KOPT-K1 (cell line): ENCODE data around the gene CDC25A.
"Not testable (repeated sequence)": the region's sequence is repeated elsewhere in the genome, so short reads cannot be mapped to it uniquely, and the experiment has no call there.

Experiments used
- H3K27ac ChIP-seq: fragments of 200-600 bp; sonication (generic); 2 replicates; pipeline ENCODE4 v1.5.1; 2016; ENCODE audit warnings: antibody characterized with exemption, mild to moderate bottlenecking, low read depth, low read length; ENCODE audit not compliant: poor library complexity, severe bottlenecking
- H3K36me3 ChIP-seq: fragments of 200-600 bp; sonication (generic); 2 replicates; pipeline ENCODE4 v1.5.1; 2017; ENCODE audit warnings: antibody characterized with exemption, mild to moderate bottlenecking, low read length, moderate library complexity; ENCODE audit not compliant: insufficient read depth
- H3K9me3 ChIP-seq: fragments of 200-600 bp; sonication (generic); 2 replicates; pipeline ENCODE4 v1.5.1; 2017; ENCODE audit warnings: antibody characterized with exemption, low read length, mild to moderate bottlenecking; ENCODE audit not compliant: insufficient read depth, poor library complexity, severe bottlenecking

Gene CDC25A

DNA sequence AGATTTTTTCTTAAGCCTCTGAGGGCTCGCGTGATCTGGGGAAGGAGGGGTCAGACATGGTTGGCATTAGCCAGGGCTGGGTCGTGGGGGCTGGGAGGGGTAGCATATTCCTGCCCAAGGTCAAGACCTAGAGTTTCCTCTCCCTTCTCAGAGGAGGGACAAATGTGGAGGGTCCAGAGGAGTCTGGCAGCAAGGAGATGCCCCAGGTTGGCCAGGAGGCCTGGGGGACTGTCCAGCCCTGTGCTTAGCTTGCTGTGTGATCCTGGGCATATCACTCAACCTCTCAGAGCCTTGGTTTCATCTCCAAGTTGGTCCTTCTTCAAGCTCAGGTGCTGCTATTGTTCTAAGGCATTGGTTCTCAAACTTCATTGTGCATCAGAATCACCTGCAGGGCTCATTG, 26.0 kb upstream of the CDC25A start:
- H3K9me3 ChIP-seq: no peaks in the 10 kb centered on the region
- H3K36me3 ChIP-seq: no peaks in the 10 kb centered on the region
- no peak overlapping the region for H3K27ac ChIP-seq

DNA sequence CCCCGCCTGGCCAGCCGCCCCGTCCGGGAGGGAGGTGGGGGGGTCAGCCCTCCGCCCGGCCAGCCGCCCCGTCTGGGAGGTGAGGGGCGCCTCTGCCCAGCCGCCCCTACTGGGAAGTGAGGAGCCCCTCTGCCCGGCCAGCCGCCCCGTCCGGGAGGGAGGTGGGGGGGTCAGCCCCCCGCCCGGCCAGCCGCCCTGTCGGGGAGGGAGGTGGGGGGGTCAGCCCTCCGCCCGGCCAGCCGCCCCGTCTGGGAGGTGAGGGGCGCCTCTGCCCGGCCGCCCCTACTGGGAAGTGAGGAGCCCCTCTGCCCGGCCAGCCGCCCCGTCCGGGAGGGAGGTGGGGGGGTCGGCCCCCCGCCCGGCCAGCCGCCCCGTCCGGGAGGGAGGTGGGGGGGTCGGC, 23.6 kb upstream of the CDC25A start:
- H3K36me3 ChIP-seq, H3K9me3 ChIP-seq, H3K27ac ChIP-seq: not testable (repeated sequence)

DNA sequence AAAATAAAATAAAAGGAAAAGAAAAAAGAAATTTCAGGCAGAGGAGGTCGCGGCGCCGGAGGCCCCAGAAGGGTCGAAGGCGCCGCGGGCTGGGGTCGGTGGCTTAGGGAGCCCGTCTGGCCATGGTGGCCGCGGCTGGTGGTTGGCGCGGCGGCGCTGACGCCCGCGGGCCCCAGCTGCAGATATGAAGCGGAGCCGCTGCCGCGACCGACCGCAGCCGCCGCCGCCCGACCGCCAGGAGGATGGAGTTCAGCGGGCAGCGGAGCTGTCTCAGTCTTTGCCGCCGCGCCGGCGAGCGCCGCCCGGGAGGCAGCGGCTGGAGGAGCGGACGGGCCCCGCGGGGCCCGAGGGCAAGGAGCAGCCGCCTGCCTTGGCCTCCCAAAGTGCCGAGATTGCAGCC, 22.3 kb upstream of the CDC25A start:
- not testable (repeated sequence) for H3K9me3 ChIP-seq, H3K36me3 ChIP-seq, H3K27ac ChIP-seq

DNA sequence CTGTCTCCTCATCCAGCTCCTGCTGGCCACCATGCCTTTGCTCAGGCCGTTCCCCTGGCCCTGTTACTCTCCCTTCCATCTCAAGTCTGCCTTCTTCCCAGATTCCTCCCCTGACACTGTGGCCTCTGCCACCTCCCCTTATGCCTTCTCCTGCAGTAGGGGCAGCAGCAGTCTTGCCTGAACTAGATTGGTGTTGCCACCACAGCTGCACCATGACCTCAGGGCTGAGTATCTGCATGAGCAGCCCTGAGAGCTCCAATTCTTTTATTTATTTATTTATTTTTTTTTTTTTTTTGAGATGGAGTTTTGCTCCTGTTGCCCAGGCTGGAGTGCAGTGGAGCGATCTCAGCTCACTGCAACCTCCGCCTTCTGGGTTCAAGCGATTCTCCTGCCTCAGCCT, 21.2 kb upstream of the CDC25A start:
- Histone ChIP-seq H3K9me3 (no peaks in the 10 kb centered on the region), H3K27ac (no peak overlapping the region), H3K36me3 (no peaks in the 10 kb centered on the region)

DNA sequence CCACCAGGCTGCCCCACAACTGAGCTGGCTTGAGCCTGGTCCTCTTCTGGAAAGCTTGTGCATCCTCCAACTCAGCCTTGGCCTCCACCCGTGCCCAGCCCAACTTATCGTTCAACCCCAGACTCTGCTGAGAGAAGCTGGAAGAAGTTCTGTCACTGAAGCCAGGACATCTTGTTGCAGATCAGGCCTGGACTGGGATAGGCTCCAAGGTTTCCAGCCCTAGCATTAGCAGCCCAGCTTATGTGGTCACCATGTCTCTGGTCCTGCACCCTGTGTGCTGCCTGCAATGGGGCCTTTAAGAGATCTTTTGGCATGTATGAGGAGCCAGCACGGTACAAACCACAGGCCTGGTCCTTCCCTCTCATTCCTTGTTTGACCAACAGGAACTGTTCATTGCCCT, 19.9 kb upstream of the CDC25A start:
- H3K9me3 ChIP-seq: no peaks in the 10 kb centered on the region
- H3K36me3 ChIP-seq: no peaks in the 10 kb centered on the region
- no peak overlapping the region for H3K27ac ChIP-seq

DNA sequence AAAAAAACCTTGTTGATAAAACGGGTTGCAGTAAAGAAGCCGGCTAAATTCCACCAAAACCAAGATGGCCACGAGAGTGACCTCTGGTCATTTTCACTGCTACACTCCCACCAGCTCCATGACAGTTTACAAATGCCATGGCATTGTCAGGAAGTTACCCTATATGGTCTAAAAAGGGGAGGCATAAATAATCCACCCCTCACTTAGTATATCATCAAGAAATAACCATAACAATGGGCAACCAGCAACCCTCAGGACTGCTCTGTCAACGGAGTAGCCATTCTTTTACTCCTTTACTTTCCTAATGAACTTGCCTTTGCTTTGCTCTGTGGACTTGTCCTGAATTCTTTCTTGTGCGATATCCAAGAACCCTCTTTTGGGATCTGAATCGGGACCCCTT, 14.4 kb upstream of the CDC25A start:
- no peak overlapping the region for H3K27ac ChIP-seq
- no peaks in the 10 kb centered on the region for H3K36me3 ChIP-seq
- H3K9me3 ChIP-seq: no peaks in the 10 kb centered on the region

DNA sequence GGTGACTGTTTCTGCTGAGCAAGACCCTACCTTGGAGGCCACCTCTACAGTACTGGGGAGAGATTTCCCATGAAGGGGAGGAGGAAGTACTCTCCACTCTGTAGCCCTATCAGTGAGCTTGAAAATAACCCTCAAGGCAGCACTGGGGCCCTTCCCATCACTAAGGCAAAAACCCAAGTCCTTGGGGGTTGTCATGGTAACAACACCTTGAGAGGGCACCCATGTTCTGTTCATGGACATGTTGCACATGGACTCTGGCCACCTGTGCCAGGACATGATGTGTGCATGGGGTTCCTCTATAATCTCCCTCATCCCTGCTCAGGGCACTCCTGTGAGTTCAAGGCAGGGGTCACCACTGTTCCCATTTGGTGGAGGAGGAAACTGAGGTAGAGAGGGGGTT, 10.9 kb upstream of the CDC25A start:
- Histone ChIP-seq H3K9me3 (no peaks in the 10 kb centered on the region), H3K27ac (no peak overlapping the region), H3K36me3 (no peaks in the 10 kb centered on the region)

DNA sequence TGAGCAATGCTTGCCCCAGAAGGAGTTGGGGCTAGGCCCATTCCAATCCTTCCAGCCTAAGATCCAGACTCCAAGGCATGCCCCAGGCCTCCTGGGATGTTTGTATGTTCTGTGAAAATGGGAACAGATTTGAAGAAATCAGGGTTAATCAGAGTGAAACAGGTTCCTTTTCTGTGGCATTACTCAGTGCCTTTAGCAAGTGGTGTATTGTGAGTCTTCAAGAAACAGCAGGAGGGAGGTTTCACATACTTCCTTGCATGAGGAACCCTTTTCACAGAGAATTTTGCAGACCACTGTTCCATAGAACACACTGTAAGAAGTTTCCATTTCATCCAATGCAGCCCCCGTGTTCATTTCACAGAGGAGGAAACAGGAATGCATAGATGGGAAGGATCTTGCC, 8.4 kb upstream of the CDC25A start:
- Histone ChIP-seq H3K27ac (no peak overlapping the region), H3K9me3 (no peaks in the 10 kb centered on the region), H3K36me3 (no peaks in the 10 kb centered on the region)

DNA sequence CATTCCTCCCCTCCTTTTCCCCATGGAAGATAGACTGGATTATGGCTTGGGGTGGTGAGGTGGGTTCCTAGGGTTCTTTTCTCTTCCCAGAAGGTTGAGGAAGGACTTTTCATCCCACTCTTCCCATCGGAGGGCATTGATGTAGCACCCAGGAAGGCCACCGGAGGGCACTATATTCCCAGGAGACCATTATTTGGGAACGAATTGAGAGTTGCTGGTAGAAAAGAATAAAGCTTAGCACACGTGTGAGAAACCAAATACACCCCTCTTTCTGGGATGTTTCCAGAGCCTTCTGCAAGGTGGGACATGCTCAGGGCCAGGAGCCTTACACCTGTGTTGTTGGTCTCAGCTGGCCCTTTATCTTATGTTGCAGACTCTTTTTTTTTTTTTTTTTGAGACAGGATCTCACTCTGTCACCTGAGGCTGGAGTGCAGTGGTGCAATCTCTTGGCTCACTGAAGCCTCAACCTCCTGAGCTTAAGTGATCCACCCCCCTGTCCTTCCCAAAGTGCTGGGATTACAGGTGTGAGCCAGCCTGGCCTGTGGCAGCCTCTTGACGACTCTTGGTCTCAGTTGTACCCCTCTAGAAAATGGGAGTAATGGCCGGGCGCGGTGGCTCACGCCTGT, 6.3 kb upstream of the CDC25A start:
- Histone ChIP-seq H3K36me3 (no peaks in the 10 kb centered on the region), H3K27ac (no peak overlapping the region), H3K9me3 (no peaks in the 10 kb centered on the region)

DNA sequence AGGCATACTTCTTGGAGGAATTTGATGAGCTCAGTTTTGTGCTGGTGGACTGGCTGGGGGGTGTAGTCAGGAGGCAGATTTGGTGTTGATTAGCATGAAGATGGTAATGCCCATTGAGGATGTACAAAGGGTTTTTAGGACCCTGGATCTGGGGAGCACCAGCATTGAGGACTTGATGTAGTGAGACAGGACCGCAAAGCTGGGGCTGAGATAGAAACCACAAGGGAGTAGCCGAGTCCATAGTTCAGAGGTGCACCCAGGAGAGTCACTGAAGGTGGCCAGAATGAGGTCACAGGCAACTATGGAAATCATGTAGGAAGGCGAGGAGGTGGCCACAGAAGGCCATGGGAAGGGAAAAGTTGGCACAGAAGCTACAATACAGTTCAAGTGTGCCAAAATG, 2.7 kb upstream of the CDC25A start:
- Histone ChIP-seq H3K27ac (no peak overlapping the region), H3K9me3 (no peaks in the 10 kb centered on the region), H3K36me3 (peaks cover 7% of the 10 kb centered on the region)

DNA sequence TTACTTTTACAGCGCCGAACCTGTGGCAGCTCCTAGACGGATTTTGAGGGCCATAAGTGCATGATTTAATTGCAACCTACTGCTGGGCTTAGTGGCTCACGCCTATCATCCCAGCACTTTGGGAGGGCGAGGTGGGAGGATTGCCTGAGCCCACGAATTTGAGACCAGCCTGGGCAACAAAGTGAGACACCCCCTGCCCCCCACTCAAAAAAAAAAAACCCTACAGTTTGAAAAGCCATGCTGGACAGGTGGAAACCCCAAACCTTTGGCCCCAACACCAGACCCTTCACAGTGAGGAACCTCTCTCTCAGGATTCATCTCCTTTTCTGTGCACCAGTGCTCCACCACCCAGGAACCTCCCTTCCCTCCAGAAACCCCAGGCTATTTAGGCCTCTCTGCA, 1.1 kb upstream of the CDC25A start:
- peak overlapping the region; percentile 93 for H3K27ac ChIP-seq
- H3K36me3 ChIP-seq: peaks cover 23% of the 10 kb centered on the region
- no peaks in the 10 kb centered on the region for H3K9me3 ChIP-seq

DNA sequence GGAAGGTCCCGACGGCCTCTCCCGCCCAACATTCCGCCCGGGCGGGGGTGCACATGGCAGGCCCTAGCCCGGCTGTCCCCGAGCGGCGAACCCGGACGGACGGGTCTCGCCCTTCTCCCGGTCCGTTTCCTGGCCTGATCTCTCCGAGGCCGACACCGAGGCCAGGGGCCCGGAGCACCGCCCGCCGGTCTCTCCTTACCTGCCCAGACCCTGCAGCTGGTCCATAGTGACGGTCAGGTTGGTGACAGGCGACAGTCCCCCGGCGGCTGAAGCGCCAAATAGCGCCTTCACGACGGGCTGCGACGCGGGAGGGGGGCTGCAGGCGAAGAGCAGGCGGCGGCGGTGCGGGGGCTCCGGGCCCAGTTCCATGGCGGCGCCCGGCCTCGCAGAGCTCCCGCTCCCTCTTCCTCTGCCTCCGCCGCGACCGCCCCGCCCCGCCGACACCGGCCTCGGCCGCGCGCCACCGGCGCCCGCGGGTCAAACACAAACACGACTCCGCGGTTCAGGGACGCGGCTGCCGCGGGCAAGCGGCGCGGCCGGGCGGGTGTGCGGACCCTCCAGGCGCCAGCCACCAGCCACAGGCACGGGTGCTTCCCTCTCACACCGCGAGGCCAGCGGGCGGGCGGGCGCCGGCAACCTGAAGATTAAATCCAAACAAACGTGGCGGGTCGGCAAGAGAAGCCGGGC, 495 bp downstream of the CDC25A start:
- no peaks in the 10 kb centered on the region for H3K9me3 ChIP-seq
- peak overlapping the region; percentile 93 for H3K27ac ChIP-seq
- peaks cover 39% of the 10 kb centered on the region for H3K36me3 ChIP-seq

DNA sequence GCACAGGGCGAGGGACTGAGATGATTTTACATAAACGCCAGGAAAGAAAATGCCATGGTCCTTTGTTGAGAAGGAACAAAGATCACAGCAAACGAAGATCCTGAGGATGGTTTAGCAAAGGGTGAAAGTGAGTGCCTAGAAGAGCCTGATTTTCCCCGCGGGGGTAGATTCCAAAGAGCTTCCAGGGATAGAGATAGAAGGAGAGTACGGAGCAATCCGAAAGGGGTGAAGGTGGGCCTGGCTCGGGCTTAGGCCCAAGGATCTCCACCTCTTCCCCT, 977 bp downstream of the CDC25A start:
- Histone ChIP-seq H3K36me3 (peaks cover 44% of the 10 kb centered on the region), H3K27ac (peak overlapping the region; percentile 93), H3K9me3 (no peaks in the 10 kb centered on the region)

DNA sequence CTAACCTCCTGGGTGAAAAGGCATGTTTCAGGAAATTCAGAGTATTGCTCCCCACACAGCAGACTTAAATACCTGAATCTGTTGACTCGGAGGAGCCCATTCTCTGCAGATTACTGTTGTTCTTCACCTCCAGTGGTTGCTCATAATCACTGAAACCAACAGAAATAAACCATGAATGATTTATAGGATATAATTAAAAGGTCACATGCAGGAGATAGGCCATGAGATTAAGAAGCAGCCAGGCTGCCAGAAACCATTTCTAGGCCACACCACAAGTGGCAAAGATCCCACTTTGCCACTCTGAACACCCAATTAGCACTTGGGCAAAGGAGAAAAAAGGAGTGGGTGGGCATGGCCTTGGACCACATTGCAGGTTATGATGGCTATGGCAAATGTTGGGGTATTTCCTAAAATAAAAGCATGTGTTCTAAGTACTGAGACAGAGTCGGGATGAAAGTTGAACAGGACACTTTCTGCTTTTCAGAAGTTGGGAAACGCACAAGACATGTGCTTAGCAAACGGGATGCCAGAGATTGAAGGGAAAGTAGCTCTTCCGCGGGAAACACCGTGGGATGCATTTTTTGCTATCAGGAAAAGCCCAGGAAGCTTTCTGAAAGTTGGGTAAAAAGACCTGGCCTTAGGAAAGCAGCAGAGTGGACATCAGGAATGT, 1.5 kb downstream of the CDC25A start:
- H3K9me3 ChIP-seq: no peaks in the 10 kb centered on the region
- peaks cover 49% of the 10 kb centered on the region for H3K36me3 ChIP-seq
- peak overlapping the region; percentile 93 for H3K27ac ChIP-seq

DNA sequence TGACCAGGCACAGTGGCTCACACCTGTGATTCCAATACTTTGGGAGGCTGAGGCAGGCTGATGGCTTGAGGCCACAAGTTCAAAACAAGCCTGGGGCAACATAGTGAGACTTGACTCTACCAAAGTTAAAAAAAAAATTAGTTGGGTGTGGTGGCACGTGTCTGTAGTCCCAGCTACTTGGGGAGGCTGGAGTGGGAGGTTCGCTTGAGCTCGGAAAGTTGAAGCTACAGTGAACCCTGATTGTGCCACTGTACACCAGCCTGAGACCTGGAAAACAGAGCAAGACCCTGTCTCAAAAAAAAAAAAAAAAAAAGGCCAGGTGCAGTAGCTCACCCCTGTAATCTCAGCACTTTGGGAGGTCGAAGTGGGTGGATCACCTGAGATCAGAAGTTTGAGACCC, 3.1 kb downstream of the CDC25A start:
- peaks cover 65% of the 10 kb centered on the region for H3K36me3 ChIP-seq
- H3K9me3 ChIP-seq: no peaks in the 10 kb centered on the region
- no peak overlapping the region for H3K27ac ChIP-seq

DNA sequence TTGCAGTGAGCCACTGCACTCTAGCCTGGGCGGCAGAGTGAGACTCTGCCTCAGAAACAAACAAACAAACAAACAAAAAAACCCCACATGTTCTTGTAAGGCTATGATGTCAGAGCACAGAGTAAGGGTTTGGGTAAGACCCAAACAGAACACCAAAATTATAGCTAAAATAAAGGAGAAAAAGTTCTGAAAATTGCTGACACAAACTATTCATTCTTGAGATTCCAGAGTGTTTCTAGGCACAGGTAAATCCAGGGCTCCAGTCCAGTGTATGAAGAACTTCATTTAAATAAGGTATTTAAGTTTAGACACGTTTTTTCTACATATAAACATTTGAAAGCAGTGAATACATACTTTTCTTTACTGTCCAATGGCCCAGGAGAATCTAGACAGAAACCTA, 3.9 kb downstream of the CDC25A start:
- Histone ChIP-seq H3K36me3 (peaks cover 74% of the 10 kb centered on the region), H3K27ac (no peak overlapping the region)

More for the DNA sequence above, 3.9 kb downstream of the CDC25A start:
- no peaks in the 10 kb centered on the region for H3K9me3 ChIP-seq
